ENCODE data around the gene PRKAB1.

Gene PRKAB1

GRCh38 chr12:119715268-119715620 is 47.3 kb downstream of the PRKAB1 start:
- peaks cover 0 to 11% (median 2%) of the 10 kb centered on the region in 4 donors for H3K4me1 ChIP-seq
- no peak overlapping the region for H3K27ac ChIP-seq
- H3K9me3 ChIP-seq, result no peaks in the 10 kb centered on the region
- H3K4me3 ChIP-seq, result no peak overlapping the region
- no peaks in the 10 kb centered on the region for H3K36me3 ChIP-seq
- intact Hi-C loops (cut with DNase I; ENCODE audit: low total_unique reads), result loop anchor here (10.0 kb wide), 1 partner anchor 190 kb away; no protein-coding TSS in a partner anchor
- DNase-seq, result no peak
- no peak for TF ChIP-seq CTCF (IDR thresholded peaks at IDR 0.05)
- no peaks in the 10 kb centered on the region for H3K27me3 ChIP-seq

- no peak overlapping the region for H3K4me3 ChIP-seq
- H3K9me3 ChIP-seq, result no peaks in the 10 kb centered on the region
- H3K36me3 ChIP-seq, result no peaks in the 10 kb centered on the region
- H3K4me1 ChIP-seq, result peaks cover 0 to 11% (median 2%) of the 10 kb centered on the region in 4 donors
- no peak overlapping the region for H3K27ac ChIP-seq
- intact Hi-C loops (cut with DNase I; ENCODE audit: low total_unique reads), result loop anchor here (10.0 kb wide), 1 partner anchor 187 kb away; no protein-coding TSS in a partner anchor
- H3K27me3 ChIP-seq, result no peaks in the 10 kb centered on the region
- TF ChIP-seq CTCF (IDR thresholded peaks at IDR 0.05), result no peak
- DNase-seq, result no peak
Observed at GRCh38 chr12:119718141-119718540, 50.2 kb downstream of the PRKAB1 start.

- Histone ChIP-seq H3K4me3 (no peak overlapping the region), H3K9me3 (no peaks in the 10 kb centered on the region), H3K27me3 (no peaks in the 10 kb centered on the region), H3K36me3 (no peaks in the 10 kb centered on the region), H3K27ac (no peak overlapping the region), H3K4me1 (peaks cover 0 to 11% (median 2%) of the 10 kb centered on the region in 4 donors)
- no peak for TF ChIP-seq CTCF (IDR thresholded peaks at IDR 0.05)
- DNase-seq, result no peak
- intact Hi-C loops (cut with DNase I; ENCODE audit: low total_unique reads), result no loop called here
Observed at GRCh38 chr12:119720349-119720748, 52.4 kb downstream of the PRKAB1 start.

- intact Hi-C loops (cut with DNase I; ENCODE audit: low total_unique reads), result no loop called here
- Histone ChIP-seq H3K4me1 (peaks cover 0 to 4% (median 0%) of the 10 kb centered on the region in 4 donors), H3K27ac (no peak overlapping the region), H3K27me3 (no peaks in the 10 kb centered on the region), H3K4me3 (no peak overlapping the region), H3K36me3 (no peaks in the 10 kb centered on the region), H3K9me3 (no peaks in the 10 kb centered on the region)
- DNase-seq, result no peak
- no peak for TF ChIP-seq CTCF (IDR thresholded peaks at IDR 0.05)
Observed at GRCh38 chr12:119721306-119721705, 53.4 kb downstream of the PRKAB1 start.

GRCh38 chr12:119725523-119725922 is 57.6 kb downstream of the PRKAB1 start:
- Histone ChIP-seq H3K9me3 (no peaks in the 10 kb centered on the region), H3K4me3 (no peak overlapping the region), H3K36me3 (no peaks in the 10 kb centered on the region), H3K27ac (no peak overlapping the region), H3K27me3 (no peaks in the 10 kb centered on the region), H3K4me1 (no peaks in the 10 kb centered on the region)
- intact Hi-C loops (cut with DNase I; ENCODE audit: low total_unique reads), result no loop called here
- DNase-seq, result no peak
- no peak for TF ChIP-seq CTCF (IDR thresholded peaks at IDR 0.05)
